ENCODE results near the gene UMPS.

The UMPS gene

GRCh38 chr3:124686028-124686670 is 44.1 kb upstream of the UMPS start:
- TF ChIP-seq EZH2phosphoT487 (conservative IDR thresholded peaks at IDR 0.05; ENCODE audit: low read length) = no peak
- TF ChIP-seq, protein P1, sequence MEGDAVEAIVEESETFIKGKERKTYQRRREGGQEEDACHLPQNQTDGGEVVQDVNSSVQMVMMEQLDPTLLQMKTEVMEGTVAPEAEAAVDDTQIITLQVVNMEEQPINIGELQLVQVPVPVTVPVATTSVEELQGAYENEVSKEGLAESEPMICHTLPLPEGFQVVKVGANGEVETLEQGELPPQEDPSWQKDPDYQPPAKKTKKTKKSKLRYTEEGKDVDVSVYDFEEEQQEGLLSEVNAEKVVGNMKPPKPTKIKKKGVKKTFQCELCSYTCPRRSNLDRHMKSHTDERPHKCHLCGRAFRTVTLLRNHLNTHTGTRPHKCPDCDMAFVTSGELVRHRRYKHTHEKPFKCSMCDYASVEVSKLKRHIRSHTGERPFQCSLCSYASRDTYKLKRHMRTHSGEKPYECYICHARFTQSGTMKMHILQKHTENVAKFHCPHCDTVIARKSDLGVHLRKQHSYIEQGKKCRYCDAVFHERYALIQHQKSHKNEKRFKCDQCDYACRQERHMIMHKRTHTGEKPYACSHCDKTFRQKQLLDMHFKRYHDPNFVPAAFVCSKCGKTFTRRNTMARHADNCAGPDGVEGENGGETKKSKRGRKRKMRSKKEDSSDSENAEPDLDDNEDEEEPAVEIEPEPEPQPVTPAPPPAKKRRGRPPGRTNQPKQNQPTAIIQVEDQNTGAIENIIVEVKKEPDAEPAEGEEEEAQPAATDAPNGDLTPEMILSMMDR (IDR thresholded peaks at IDR 0.05; ENCODE audit: insufficient read depth, low read length, poor library complexity, severe bottlenecking) = no peak
- H3K9me2 ChIP-seq (replicated peaks; ENCODE audit: insufficient read depth, low read length) = no peaks in the 10 kb centered on the region
- no peaks in the 10 kb centered on the region for H3K79me2 ChIP-seq (ENCODE audit: insufficient read depth, low read length)
- H4K20me1 ChIP-seq (ENCODE audit: low read depth, low read length) = no peaks in the 10 kb centered on the region
- no peak overlapping the region for H3K4me3 ChIP-seq (ENCODE audit: insufficient read depth, low read length, poor library complexity, severe bottlenecking)
- H3K27me3 ChIP-seq (ENCODE audit: low read length) = no peaks in the 10 kb centered on the region
- no peak overlapping the region for H3K27ac ChIP-seq (ENCODE audit: low read depth, low read length)
- no peak overlapping the region for H2AFZ ChIP-seq (ENCODE audit: low read depth, low read length, severe bottlenecking)
- H3F3A ChIP-seq (ENCODE audit: insufficient read depth) = no peaks in the 10 kb centered on the region
- H3K36me3 ChIP-seq (ENCODE audit: low read length) = no peaks in the 10 kb centered on the region
- H3K9me3 ChIP-seq (ENCODE audit: insufficient read depth, low read length) = no peaks in the 10 kb centered on the region
- no peak overlapping the region for H3K9ac ChIP-seq (ENCODE audit: low read length)
- H3K4me2 ChIP-seq (ENCODE audit: low read depth, low read length, poor library complexity, severe bottlenecking) = no peak overlapping the region

DNA sequence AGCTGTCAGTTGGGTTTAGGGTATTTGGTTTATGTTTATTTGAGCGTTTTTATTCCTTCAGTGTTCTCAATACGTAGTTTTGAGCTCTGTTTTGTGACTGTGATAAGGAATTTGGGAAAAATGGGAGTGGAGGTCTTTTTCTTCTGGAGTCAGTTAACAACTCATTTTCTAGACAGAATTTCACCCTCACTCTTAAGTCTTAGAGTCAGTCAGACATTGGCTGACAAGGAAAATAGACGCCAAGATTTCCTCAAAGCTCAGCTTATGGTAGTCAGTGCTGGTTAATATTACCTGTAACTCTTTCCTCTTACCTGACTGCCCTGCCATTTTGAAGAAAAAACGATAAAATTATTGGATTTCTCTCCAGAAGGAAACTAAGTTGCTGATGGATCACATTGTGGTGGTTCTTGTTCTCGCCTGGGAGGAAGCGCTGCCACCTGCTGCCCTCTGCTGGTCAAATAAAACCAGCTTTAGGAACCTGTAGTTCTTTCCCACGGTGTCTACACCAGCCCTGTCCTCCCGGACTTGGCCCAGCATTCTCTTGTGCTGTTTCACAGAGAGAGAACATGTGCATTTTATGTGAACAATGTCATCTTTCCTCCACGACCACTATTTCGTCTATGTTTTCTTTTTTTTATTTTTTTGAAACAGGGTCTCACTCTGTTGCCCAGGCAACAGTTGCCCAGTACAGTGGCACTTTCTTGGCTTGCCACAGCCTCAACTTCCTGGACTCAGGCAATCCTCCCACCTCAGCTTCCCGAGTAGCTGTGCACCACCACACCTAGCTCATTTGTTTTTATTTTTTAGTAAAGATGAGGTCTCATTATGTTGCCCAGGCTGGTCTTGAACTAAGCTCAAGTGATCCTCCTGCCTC is 41.4 kb upstream of the UMPS start:
- Histone ChIP-seq H4K20me1 (ENCODE audit: low read depth, low read length) (no peaks in the 10 kb centered on the region), H3K36me3 (ENCODE audit: low read length) (no peaks in the 10 kb centered on the region), H3K9me2 (replicated peaks; ENCODE audit: insufficient read depth, low read length) (no peaks in the 10 kb centered on the region), H3K27me3 (ENCODE audit: low read length) (no peaks in the 10 kb centered on the region), H3K4me3 (ENCODE audit: insufficient read depth, low read length, poor library complexity, severe bottlenecking) (no peak overlapping the region), H3K79me2 (ENCODE audit: insufficient read depth, low read length) (no peaks in the 10 kb centered on the region), H3K27ac (ENCODE audit: low read depth, low read length) (no peak overlapping the region), H3K9ac (ENCODE audit: low read length) (no peak overlapping the region), H3F3A (ENCODE audit: insufficient read depth) (no peaks in the 10 kb centered on the region), H3K9me3 (ENCODE audit: insufficient read depth, low read length) (no peaks in the 10 kb centered on the region), H2AFZ (ENCODE audit: low read depth, low read length, severe bottlenecking) (peak overlapping the region; percentile 53), H3K4me2 (ENCODE audit: low read depth, low read length, poor library complexity, severe bottlenecking) (no peak overlapping the region)
- TF ChIP-seq EZH2phosphoT487 (conservative IDR thresholded peaks at IDR 0.05; ENCODE audit: low read length) = no peak
- TF ChIP-seq, protein P1 (IDR thresholded peaks at IDR 0.05; ENCODE audit: insufficient read depth, low read length, poor library complexity, severe bottlenecking) = peak; percentile 74

DNA sequence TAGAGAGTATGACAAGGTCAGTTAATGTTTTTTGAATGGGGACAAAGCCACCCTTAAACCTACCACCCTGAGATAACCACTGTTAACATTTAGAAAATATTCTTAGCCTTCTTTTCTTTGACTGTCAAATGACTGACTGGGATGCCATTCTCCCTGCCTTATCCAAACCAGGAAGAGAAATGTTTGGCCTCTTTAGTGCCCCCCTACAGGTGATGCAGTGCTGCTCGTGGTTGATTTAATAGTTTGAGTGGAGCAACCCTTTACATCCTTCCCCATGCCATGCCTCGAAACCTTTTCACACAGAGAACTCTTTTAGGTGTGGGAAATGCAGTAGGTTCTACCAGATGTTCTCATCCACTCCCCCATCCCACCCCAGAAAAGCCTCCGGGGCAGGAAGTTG is 38.7 kb upstream of the UMPS start:
- no peaks in the 10 kb centered on the region for H4K20me1 ChIP-seq (ENCODE audit: low read depth, low read length)
- H3F3A ChIP-seq (ENCODE audit: insufficient read depth) = no peaks in the 10 kb centered on the region
- no peak overlapping the region for H3K9ac ChIP-seq (ENCODE audit: low read length)
- no peak overlapping the region for H3K4me3 ChIP-seq (ENCODE audit: insufficient read depth, low read length, poor library complexity, severe bottlenecking)
- TF ChIP-seq EZH2phosphoT487 (conservative IDR thresholded peaks at IDR 0.05; ENCODE audit: low read length) = no peak
- H2AFZ ChIP-seq (ENCODE audit: low read depth, low read length, severe bottlenecking) = no peak overlapping the region
- H3K27me3 ChIP-seq (ENCODE audit: low read length) = no peaks in the 10 kb centered on the region
- H3K79me2 ChIP-seq (ENCODE audit: insufficient read depth, low read length) = no peaks in the 10 kb centered on the region
- no peak overlapping the region for H3K27ac ChIP-seq (ENCODE audit: low read depth, low read length)
- H3K4me2 ChIP-seq (ENCODE audit: low read depth, low read length, poor library complexity, severe bottlenecking) = no peak overlapping the region
- H3K9me2 ChIP-seq (replicated peaks; ENCODE audit: insufficient read depth, low read length) = no peaks in the 10 kb centered on the region
- no peaks in the 10 kb centered on the region for H3K36me3 ChIP-seq (ENCODE audit: low read length)
- H3K9me3 ChIP-seq (ENCODE audit: insufficient read depth, low read length) = no peaks in the 10 kb centered on the region

DNA sequence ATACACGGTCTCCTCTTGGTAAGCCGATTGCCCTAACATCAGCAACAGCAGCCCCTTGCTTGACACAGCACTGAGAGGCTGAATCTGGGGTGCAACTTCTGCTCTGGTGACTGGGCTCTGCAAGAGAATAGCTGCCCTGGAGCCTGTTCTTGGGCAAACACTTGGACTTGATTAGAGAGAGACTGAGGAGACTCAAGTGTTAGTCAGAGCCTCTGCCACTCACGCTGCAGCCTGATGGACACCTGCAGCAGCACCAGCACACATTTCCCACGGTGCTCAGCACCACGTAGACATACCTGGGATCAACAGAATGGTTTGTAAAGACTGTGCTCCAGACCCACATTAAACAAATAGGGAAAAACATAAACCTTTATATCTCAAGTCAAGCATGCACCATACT is 35.8 kb upstream of the UMPS start:
- H3K79me2 ChIP-seq (ENCODE audit: insufficient read depth, low read length) = no peaks in the 10 kb centered on the region
- TF ChIP-seq EZH2phosphoT487 (conservative IDR thresholded peaks at IDR 0.05; ENCODE audit: low read length) = no peak
- TF ChIP-seq, protein P1 (IDR thresholded peaks at IDR 0.05; ENCODE audit: insufficient read depth, low read length, poor library complexity, severe bottlenecking) = no peak
- H3K9me3 ChIP-seq (ENCODE audit: insufficient read depth, low read length) = no peaks in the 10 kb centered on the region
- H3K4me2 ChIP-seq (ENCODE audit: low read depth, low read length, poor library complexity, severe bottlenecking) = no peak overlapping the region
- no peaks in the 10 kb centered on the region for H3K36me3 ChIP-seq (ENCODE audit: low read length)
- H2AFZ ChIP-seq (ENCODE audit: low read depth, low read length, severe bottlenecking) = no peak overlapping the region
- H4K20me1 ChIP-seq (ENCODE audit: low read depth, low read length) = no peaks in the 10 kb centered on the region
- H3K9ac ChIP-seq (ENCODE audit: low read length) = no peak overlapping the region
- no peak overlapping the region for H3K27ac ChIP-seq (ENCODE audit: low read depth, low read length)
- no peaks in the 10 kb centered on the region for H3K27me3 ChIP-seq (ENCODE audit: low read length)
- no peaks in the 10 kb centered on the region for H3F3A ChIP-seq (ENCODE audit: insufficient read depth)
- no peaks in the 10 kb centered on the region for H3K9me2 ChIP-seq (replicated peaks; ENCODE audit: insufficient read depth, low read length)
- no peak overlapping the region for H3K4me3 ChIP-seq (ENCODE audit: insufficient read depth, low read length, poor library complexity, severe bottlenecking)
